Activated CD4-positive, CD25-positive, alpha-beta regulatory T cell treated with anti-CD3 and anti-CD28 coated beads, Interleukin-2, amount 50 U/mL, for 16 hours (primary cell): ENCODE measurements around the gene SUPT7L.
A peak's percentile ranks its signal among the peaks of the same experiment; 100 is the strongest.

Source experiments
- DNase-seq: peaks from one replicate; pipeline ENCODE4 v3.0.0-alpha.2; 2020; ENCODE audit warnings: low read depth, low spot score

SUPT7L gene, protein sequence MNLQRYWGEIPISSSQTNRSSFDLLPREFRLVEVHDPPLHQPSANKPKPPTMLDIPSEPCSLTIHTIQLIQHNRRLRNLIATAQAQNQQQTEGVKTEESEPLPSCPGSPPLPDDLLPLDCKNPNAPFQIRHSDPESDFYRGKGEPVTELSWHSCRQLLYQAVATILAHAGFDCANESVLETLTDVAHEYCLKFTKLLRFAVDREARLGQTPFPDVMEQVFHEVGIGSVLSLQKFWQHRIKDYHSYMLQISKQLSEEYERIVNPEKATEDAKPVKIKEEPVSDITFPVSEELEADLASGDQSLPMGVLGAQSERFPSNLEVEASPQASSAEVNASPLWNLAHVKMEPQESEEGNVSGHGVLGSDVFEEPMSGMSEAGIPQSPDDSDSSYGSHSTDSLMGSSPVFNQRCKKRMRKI

DNA sequence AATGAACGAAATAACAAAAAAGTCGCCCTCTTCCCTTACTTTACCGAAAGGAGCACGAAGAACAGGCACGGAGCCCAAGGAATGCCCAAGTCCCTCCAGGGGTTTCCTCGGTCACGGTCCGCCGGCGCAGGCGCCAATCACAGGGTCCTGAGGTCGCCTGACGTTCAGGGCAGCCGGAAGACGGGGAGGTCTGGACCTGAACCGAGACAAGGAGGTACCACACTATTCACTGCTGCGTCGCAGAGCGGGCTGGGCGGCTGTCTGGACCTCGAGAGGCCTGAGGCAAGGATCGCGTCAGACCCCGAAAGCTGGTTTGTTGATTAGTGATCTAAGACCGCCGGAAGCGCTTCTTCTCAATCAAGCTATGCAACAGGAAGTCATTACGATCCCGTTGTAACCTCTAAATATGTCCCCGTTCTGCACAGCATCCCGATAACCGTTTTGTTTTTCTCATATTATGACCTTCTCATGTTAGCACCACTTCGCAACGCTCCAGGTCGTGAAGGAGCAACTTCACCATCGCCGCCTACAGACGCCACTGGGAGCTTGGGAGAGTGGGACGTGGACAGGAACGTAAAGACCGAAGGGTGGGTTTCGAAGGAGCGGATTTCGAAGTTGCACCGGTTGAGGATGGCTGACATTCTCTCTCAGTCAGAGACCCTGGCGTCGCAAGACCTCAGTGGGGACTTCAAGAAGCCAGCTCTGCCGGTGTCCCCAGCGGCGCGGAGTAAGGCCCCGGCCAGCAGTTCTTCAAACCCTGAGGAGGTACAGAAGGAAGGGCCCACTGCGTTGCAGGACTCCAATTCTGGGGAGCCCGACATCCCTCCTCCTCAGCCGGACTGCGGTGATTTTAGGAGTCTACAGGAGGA lies at the start of gene SUPT7L, which contains the start of gene SLC4A1AP:
Gene SUPT7L, minus strand, starts transcription at position 330 of the 869 bp plus-strand sequence. CDS start 1,422 bp downstream, outside the sequence.
Gene SLC4A1AP, plus strand, starts transcription at position 605 of the 869 bp plus-strand sequence. Its CDS starts 26 bp downstream, at position 631.
- DNase-seq: peak; percentile 60

DNA sequence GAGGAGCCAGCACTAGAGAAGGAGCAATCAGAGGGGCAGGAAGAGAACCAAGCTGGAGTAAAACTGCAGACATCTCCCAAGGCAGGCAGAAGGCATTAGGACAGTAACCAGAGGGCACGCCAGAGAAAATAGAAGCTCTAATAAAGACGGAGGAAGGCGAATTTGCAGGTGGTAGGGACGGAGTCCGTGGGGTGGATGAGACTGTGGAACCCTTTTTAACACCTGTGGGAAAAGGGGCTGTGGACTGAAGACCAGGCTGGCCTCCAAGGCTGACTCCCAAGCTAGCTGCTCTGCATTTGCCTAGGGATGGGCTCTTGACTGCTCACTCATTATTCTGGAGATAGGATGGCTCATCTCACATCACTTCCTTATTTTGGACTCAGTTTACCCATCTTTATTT lies 49.8 kb upstream of the SUPT7L start:
- no peak for DNase-seq

DNA sequence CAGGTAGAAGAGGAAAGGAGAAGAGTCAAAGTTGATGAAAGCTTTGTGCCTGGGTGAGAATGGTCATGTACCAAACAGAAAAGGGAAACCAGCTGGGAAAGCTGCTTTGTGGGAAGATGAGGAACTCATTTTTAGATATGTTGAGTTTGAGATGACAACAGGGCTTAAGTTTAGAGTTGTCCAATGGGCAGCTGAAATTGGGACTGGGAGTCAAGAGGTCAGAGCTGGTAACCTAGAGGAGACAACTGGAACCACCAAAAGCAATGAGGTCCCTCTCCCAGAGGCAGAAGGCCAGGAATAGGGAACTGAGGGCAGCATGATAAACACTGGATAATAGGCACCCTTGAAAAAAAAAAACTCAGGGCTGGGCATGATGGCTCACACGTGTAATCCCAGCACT lies 49.1 kb upstream of the SUPT7L start:
- DNase-seq: no peak

DNA sequence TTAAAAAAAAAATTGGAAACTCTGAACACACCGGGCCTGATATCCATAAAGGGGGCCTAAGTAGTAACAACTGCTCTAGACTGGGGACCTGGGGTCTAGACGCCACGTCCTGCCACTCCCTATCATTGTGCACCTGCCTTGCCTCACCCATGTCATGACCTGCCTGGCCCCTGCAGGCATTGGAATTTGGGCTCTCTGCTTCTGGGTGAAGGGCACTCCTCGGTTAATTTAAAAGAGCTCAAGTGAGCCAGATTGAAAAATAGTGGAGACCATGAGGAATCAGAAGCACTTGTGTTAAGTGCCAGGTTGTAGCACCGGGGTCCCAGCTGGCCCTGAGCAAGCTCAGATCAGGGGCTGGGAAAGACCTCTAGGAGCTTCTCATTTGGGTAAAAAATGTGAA lies 48.4 kb upstream of the SUPT7L start:
- no peak for DNase-seq

DNA sequence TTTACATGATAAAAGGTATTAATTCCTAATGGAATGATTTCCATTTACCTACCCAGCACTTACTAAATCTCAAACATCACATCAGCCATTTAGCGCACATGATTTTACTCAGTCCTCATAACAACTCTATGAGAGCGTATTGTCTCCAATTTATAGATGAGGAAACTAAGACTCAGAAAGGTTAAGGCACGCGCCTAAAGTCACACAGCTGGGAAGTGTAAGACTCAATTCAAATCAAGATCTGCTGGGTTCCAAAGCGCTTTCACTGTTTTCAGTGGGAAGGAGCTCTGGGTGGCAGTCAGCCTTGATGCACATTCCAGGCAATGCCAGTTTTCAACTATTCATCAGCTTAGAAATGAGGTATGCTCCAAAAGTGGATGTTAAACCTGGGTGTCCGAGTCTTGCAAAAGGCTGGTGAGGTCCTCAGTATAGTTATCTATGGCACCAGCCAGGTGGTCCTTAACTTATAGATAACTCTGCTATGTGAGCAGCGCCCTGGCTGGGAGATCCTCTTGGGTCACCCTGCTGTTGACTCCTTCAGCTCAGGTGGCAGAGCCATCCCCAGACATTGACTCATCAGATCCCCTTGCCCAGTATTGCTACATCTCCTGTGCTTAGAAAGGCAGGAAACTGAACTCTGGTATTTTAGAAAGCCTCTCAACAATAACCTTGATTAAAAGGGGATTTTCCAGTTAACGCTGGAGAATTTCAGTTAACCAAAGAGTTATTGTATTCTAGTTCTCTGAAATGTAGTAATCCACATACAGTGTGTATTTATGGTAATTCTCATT lies 47.4 kb upstream of the SUPT7L start:
- no peak for DNase-seq

DNA sequence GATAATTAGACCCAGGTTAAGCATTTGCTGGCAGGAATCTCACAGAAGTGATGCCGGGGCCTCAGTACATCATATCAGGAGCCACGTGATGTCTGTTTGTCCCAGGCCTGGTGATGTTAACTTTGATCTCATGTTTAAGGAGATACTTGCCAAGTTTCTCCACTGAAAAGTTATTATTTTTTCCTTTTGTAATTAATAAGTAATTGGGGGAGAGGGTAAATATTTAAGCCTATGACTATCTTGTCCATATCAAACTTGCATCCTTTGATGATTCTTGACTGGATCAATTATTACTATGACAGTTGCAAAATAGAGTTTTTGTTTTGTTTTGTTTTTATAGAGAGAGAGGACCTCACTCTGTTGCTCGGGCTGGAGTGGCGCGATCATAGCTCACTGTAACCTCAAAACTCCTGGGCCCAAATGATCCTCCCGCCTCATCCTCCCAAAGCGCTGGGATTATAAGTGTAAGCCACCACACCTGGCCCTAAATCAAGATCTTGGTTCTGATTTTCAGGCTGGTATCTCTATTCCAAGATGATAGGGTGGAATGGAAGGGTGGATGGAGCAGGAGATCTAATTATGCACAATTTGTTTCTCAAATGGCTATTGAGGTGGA lies 46.7 kb upstream of the SUPT7L start:
- DNase-seq: no peak

DNA sequence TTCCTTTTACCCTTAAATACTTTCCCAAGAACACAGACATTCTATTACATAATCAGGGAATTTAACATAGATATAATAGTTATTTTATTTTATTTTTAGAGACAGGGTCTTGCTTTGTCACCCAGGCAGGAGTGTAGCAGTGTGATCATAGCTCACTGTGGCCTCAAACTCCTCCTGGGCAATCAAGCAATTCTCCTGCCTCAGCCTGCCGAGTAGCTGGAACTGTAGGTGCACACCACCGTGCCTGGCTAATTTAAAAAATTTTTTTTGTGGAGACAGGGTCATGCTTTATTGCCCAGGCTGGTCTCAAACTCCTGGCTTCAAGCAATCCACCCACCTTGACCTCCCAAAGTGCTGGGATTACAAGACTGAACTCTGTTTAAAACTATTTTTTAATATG lies 45.9 kb upstream of the SUPT7L start:
- no peak for DNase-seq

DNA sequence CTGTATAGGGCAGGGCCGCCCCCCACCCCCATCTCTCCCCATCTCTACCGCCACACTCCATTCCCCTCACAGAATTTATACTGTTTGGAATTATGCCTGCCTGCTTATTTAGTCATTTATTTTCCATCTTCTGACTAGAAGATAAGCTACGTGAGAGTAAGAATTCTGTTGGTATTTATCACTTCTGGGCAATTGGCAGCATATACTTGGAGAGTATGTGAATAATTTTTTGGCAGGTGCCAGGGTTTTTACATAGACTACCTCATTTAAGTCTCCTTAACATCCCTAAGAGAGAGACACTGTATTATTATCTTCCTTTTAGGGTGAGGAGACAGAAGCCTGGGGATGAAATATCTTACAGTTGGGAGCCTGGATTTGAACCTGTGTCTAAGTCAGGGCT lies 45.3 kb upstream of the SUPT7L start:
- DNase-seq: no peak

DNA sequence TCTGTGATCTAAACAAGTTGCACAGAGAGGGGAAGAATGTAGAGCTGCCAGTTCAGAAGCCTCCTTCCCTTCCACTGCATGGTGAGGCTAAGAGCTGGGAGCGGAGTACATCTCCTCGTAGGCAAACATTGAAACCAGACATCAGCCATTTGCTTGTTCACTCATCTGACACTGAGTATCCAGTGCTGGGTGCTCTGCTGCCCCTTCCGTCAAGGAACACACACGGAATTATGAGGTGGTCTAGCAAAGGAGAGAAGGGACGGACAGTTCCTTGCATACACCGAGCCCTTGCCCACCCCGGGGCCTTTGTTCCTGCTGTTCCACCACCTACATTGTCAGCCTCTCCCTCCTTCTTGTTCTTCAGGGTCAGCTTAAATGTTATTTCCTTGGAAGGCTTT lies 44.8 kb upstream of the SUPT7L start:
- DNase-seq: no peak

DNA sequence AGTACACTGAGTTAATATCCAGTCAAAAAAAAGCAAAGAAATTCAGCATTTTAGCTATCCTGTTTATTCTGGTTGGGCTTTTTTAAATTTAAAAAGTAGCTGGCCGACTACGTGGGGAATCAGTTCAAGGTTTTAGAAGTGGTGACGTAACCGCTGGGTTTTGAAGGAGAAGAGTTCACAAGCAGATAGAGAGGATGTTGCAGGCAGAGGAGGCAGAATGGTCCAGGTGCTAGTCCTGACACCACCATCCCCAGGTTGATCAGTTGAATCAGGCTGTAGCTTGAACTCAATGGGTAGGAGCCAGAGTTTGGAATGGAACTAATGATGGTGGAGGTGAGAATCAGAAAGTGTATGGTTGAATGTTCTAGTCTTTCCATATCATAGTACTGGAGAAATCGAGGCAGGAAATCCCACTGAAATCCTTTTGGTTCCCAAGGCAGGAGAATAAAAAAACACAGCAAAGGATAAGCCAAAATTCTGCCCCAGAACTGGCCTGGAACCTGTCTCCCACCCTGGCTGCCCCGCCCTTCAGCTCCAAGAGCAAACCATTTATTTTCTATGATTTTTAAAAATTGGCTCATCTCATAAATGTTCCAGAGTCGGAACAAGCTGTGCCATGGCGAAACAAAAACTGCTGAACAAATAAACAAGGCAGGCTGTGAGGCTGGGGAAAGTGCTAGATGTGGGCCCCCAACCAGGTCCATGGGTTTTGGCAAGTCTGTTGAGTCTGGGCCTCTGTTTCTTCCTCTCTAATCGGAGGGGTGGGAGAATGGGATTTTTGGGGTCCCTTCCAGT lies 44.2 kb upstream of the SUPT7L start:
- DNase-seq: no peak

DNA sequence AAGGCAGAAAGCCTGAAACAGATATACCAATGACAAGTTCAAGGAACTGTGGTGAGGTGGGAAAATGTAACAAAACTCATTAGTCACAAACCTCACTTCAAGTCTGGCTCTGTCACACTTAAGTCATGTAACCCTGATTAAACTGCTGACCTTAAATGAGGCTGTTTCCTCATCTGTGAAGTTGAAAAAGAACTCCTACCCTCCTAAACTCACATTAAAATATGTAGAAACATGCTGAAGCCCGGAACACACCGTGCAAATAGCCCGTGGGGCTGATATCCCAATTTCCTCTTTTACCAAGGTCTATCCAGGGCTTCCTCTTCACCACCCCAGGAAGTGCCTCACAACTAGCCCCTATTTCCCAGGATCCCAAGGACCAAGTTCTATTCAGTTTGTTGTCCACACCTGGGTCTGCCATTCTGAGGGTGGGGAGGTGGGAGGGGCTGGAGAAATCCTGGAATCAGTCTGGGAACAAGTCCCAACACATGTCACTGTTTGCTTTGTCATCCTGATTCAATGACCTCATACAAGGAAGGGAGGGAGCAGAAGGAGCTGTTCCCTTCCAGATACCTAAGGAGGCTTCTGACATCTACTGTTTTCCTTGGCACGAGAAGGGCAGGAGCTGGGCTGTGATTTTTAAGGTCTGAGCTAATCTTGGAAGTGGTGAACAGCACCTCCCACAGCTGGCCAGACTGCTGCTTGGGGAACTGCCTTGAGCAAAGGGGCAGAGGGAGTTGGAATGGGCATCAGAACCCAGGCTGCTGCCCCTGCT lies 42.6 kb upstream of the SUPT7L start:
- no peak for DNase-seq

DNA sequence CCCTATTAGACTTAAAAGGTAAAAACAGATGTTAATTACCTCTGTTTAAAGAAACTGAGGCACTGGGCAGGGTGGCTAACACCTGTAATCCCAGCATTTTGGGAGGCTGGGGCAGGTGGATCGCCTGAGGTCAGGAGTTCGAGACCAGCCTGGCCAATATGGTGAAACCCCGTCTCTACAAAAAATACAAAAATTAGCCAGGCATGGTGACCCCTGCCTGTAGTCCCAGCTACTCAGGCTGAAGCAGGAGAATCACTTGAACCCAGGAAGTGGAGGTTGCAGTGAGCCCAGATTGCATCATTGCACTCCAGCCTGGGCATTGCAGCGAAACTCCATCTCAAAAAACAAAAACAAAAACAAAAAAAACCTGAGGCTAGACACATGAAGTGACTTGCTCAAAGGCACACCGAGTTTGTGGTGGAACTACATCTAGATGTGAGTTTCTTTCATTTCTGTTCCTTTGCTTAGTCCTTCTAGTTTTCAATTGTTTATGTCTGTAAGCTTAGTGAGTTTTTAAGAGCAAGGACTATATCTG lies 41.0 kb upstream of the SUPT7L start:
- no peak for DNase-seq

DNA sequence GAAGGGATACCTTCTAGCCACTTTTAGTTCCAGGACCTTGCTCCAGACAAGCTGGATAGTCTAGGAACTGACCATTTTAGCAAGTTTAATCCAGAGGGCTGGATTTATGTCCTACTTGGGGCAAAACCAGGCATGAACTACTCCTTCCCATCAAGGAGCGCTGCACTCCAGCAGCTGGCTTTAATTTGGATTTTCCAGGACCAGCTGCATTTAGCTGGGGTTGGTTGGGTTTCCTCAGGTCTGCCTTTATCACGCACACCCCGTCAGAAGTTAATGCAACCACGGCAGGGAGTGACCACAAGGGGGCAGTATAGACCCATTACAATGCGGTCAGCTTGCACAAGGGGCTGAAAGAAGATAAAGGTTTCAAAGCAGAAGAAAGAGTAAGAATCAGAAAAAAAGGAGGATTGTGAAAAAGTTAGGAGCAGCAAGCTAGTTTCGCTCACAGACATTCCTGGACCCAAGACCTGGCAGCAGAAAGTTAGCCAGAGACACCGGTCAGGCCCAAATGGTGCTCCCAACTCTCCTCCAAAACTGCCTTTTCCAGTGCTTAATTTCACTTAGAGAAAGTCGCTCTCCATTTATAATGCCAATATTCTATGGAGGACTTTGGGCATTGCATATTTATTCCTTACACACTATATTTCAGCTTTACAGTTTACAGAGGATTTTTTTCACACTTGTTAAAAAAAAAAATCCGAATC lies 40.4 kb upstream of the SUPT7L start:
- peak; percentile 65 for DNase-seq

DNA sequence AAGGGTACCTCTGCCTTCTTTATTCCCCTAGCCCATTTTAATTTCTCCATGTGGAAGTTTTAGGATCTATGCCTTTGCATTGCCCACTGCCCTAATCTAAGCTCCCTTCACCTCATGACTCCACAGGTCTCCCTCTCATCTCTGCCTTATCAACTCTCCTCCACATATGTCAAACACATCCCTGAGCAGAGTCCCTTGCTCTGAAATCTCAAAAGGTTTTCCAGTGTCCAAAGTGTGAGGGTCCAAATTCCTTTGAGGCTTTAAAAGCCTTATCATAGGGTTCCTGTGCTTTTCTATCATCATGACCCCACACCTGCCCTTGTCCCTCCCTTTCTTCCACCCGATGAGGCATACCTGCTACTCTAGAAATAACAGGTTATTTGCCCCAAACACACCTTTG lies 38.9 kb upstream of the SUPT7L start:
- no peak for DNase-seq

DNA sequence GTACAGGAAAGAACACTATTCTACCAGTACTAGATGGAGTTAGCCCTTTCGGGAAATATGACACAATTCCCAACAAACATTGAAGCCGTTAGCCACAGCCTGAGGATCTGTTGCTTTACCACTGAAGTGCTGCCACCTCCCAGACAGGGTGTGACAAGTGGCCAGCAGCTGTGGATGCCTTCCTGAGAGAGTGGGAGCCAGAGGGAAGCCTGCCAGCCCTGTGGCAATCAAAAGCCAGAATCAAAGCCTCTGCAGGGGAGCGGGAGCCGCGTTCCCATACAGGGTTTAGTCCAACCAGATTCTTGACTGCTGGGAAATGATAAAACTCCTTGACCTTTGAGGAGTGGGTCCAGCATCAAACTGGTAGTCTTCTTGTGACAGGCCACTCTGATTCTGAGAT lies 38.3 kb upstream of the SUPT7L start:
- DNase-seq: no peak

DNA sequence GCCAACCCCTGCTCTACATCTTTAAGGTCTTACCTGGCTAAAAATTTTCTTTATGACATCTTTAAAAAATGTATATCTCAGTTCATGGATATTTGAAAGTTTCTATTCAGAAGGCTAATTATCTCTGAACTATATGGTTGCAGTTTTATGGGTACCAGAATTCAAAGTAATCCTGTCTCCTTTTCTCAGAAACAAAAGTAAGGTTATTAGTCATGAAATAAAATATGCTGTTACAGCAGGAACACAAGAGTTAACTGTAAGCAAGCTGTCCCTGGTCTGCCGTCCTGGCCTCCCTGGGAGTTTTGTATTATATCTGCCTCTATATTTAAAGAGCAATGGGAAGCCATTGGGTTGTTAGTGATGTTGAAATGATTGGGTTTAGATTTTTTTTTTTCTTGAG lies 34.2 kb upstream of the SUPT7L start:
- DNase-seq: no peak

DNA sequence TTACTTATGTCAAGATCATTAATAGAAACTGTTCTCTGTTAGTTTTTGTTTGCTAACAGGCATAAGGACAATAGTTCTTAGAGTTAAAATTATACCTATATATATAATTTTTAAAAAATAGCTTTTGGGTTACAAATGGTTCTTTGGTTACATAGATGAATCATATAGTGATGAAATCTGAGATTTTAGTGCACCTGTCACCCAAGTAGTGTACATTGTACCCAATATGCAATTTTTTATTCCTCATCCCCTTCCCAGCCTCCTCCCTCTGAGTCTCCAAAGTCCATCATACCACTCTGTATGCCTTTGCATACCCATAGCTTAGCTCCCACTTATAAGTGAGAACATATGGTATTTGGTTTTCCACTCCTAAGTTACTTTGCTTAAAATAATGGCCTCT lies 26.6 kb upstream of the SUPT7L start:
- DNase-seq: no peak

DNA sequence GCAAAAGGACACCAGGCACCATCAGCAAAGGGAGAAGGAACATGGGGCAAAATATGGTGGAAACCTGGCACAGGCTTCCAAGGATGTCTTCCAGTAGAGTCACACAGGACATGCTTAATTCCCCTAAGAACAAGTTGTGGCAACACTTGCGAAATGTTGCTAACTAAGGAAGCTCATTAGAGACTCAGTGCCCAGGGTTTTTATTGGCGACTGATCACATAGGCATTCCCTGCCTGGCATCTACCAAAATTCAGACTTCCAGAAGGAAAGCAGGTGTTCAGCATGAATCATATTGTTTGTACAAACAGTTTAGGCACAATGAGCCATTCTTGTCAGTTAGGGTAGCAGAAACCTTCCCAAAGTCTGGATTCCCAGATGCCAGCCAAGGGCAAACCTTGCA lies 26.0 kb upstream of the SUPT7L start:
- DNase-seq: no peak

DNA sequence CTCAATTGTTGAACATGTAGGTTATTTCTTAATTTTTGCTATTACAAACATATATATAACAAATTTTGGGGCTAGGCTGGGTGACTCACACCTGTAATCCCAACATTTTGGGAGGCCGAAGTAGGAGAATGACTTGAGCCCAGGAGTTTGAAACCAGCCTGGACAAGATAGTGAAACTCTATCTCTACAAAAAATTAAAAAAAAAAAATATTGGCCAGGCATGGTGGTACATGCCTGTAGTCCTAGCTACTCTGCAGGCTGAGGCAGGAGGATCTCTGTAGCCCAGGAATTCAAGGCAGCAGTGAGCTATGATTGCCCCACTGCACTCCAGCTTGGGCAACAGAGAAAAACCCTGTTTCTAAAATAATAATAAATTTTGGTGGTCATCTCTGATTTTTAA lies 23.8 kb upstream of the SUPT7L start:
- no peak for DNase-seq
